ENCODE measurements around the gene ZBTB33. TPM values are rescaled to one million over a fixed set of nuclear protein-coding genes. Genes with fewer than 3 reads are reported as not detected.
A peak's percentile ranks its signal among the peaks of the same experiment; 100 is the strongest.

The ZBTB33 gene
- total RNA-seq, 1 donor from 2014 or later = 45.6 TPM

DNA sequence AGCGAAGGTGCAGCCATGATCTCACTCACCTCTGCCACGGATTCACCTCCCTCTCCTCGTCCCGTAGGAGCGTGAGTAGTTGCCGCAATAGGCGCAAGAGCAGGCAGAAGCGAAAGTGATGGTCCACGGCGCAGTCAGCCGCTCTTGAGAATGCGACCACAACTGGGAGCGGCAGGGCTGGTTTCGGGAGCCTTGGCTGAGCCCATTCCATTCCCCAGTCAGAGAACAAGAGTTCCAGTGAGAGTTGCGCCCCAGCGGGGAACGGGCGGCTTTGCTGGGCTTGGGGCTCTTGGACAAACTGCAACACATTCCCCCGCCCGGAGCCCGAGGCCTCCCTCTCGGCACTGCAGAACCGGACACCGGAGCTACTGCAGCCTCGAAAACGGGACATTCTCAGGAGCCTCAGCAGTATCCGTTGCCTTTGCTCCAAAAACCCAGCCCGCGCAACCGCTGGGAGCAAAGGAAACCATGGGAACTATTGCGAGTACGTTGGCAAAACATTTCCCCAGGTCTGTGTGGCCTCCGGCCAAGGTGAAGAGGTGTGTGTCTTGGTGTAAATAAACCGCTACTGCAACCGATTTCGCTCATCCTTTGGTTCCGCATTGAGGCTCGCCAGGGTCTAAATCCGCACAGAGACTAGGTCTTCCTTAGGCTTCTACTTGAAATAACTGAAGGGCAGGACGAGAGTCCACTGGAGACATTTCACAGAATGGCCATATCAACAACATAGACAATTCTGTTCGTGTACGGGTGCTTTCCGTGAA, 5.7 kb upstream of the ZBTB33 start:
- Mint-ChIP-seq H3K36me3 (no peaks in the 10 kb centered on the region), H3K4me1 (peaks cover 6% of the 10 kb centered on the region), H3K9me3 (no peaks in the 10 kb centered on the region), H3K27me3 (ENCODE audit: insufficient read depth, low read depth) (no peaks in the 10 kb centered on the region), H3K4me3 (peak overlapping the region; percentile 91), H3K27ac (peak overlapping the region; percentile 74)
- Histone ChIP-seq H3K9ac (peak overlapping the region; percentile 33), H3K4me2 (peak overlapping the region; percentile 64), H2AFZ (replicated peaks) (peak overlapping the region; percentile 97), H3F3A (ENCODE audit: low read depth) (peaks cover 7% of the 10 kb centered on the region), H3K4me3 (peak overlapping the region; percentile 66), H3K4me1 (no peaks in the 10 kb centered on the region), H3K36me3 (no peaks in the 10 kb centered on the region), H3K79me2 (ENCODE audit: low read depth) (peaks cover 15% of the 10 kb centered on the region), H3K27ac (no peak overlapping the region), H3K9me3 (ENCODE audit: low read depth) (no peaks in the 10 kb centered on the region), H4K20me1 (ENCODE audit: low read depth) (no peaks in the 10 kb centered on the region), H3K27me3 (peaks cover 45% of the 10 kb centered on the region)
- peak; percentile 68 for DNase-seq (ENCODE audit: low spot score)
- TF ChIP-seq EZH2phosphoT487 (IDR thresholded peaks at IDR 0.05) (no peak), EZH2 (IDR thresholded peaks at IDR 0.05) (no peak)
- TF ChIP-seq, protein P1, sequence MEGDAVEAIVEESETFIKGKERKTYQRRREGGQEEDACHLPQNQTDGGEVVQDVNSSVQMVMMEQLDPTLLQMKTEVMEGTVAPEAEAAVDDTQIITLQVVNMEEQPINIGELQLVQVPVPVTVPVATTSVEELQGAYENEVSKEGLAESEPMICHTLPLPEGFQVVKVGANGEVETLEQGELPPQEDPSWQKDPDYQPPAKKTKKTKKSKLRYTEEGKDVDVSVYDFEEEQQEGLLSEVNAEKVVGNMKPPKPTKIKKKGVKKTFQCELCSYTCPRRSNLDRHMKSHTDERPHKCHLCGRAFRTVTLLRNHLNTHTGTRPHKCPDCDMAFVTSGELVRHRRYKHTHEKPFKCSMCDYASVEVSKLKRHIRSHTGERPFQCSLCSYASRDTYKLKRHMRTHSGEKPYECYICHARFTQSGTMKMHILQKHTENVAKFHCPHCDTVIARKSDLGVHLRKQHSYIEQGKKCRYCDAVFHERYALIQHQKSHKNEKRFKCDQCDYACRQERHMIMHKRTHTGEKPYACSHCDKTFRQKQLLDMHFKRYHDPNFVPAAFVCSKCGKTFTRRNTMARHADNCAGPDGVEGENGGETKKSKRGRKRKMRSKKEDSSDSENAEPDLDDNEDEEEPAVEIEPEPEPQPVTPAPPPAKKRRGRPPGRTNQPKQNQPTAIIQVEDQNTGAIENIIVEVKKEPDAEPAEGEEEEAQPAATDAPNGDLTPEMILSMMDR (IDR thresholded peaks at IDR 0.05) = no peak

DNA sequence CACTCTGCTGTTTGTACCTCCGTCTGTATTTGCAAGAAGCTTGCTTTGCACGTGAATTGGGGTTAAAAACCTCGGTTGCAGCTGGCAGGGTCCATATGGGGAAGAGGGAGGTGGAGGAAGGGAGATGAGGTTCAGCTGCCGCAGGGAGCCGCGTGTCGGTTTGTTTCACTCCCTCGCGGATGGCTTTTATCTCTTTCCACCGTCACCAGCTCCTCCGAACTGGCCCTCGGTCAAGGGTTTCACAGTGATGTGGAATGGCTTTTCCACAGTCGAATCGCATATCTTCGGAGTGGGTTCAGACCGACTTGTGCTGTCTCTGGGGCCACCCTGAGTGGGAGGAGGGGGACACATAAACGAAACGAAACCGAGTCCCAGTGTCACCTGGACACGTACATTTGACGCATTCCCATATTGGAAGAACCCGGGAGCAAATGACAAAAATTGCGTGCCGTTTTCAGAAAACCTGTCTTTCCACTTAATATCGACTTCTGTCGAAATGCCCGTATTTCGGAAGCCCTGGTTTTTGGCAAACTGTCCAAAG, 929 bp downstream of the ZBTB33 start:
- Histone ChIP-seq H3K9ac (peak overlapping the region; percentile 75), H3K4me2 (peak overlapping the region; percentile 87), H3K9me3 (ENCODE audit: low read depth) (no peaks in the 10 kb centered on the region), H3K4me3 (peak overlapping the region; percentile 66), H3F3A (ENCODE audit: low read depth) (no peaks in the 10 kb centered on the region), H3K36me3 (no peaks in the 10 kb centered on the region), H3K4me1 (peaks cover 4% of the 10 kb centered on the region), H3K27ac (no peak overlapping the region), H2AFZ (replicated peaks) (no peak overlapping the region), H3K27me3 (peaks cover 37% of the 10 kb centered on the region), H4K20me1 (ENCODE audit: low read depth) (peaks cover 17% of the 10 kb centered on the region), H3K79me2 (ENCODE audit: low read depth) (peaks cover 25% of the 10 kb centered on the region)
- Mint-ChIP-seq H3K9me3 (peaks cover 2% of the 10 kb centered on the region), H3K4me1 (peaks cover 5% of the 10 kb centered on the region), H3K36me3 (peaks cover 10% of the 10 kb centered on the region), H3K27ac (peak overlapping the region; percentile 82), H3K27me3 (ENCODE audit: insufficient read depth, low read depth) (peaks cover 2% of the 10 kb centered on the region), H3K4me3 (peak overlapping the region; percentile 96)
- DNase-seq (ENCODE audit: low spot score) = peak; percentile 30
- TF ChIP-seq EZH2phosphoT487 (IDR thresholded peaks at IDR 0.05) = no peak
- no peak for TF ChIP-seq EZH2 (IDR thresholded peaks at IDR 0.05)
- TF ChIP-seq, protein P1 (IDR thresholded peaks at IDR 0.05) = no peak

DNA sequence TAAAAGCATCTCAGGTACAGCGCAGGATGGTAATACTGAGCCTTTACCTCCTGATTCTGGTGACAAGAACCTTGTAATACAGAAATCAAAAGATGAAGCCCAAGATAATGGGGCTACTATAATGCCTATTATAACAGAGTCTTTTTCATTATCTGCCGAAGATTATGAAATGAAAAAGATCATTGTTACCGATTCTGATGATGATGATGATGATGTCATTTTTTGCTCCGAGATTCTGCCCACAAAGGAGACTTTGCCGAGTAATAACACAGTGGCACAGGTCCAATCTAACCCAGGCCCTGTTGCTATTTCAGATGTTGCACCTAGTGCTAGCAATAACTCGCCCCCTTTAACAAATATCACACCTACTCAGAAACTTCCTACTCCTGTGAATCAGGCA, 3.2 kb downstream of the ZBTB33 start:
- Mint-ChIP-seq H3K9me3 (peaks cover 2% of the 10 kb centered on the region), H3K27me3 (ENCODE audit: insufficient read depth, low read depth) (peaks cover 2% of the 10 kb centered on the region), H3K36me3 (peaks cover 10% of the 10 kb centered on the region), H3K4me1 (peaks cover 5% of the 10 kb centered on the region), H3K4me3 (no peak overlapping the region), H3K27ac (no peak overlapping the region)
- DNase-seq (ENCODE audit: low spot score) = no peak
- H3K27ac ChIP-seq = no peak overlapping the region
- peaks cover 4% of the 10 kb centered on the region for H3K4me1 ChIP-seq
- H3K9me3 ChIP-seq (ENCODE audit: low read depth) = no peaks in the 10 kb centered on the region
- no peaks in the 10 kb centered on the region for H3F3A ChIP-seq (ENCODE audit: low read depth)
- H3K9ac ChIP-seq = no peak overlapping the region
- no peak overlapping the region for H2AFZ ChIP-seq (replicated peaks)
- no peak overlapping the region for H3K4me2 ChIP-seq
- no peak overlapping the region for H3K4me3 ChIP-seq
- peaks cover 17% of the 10 kb centered on the region for H4K20me1 ChIP-seq (ENCODE audit: low read depth)
- no peak for TF ChIP-seq EZH2 (IDR thresholded peaks at IDR 0.05)
- TF ChIP-seq EZH2phosphoT487 (IDR thresholded peaks at IDR 0.05) = no peak
- TF ChIP-seq, protein P1 (IDR thresholded peaks at IDR 0.05) = no peak
- peaks cover 25% of the 10 kb centered on the region for H3K79me2 ChIP-seq (ENCODE audit: low read depth)
- no peaks in the 10 kb centered on the region for H3K36me3 ChIP-seq
- peaks cover 15% of the 10 kb centered on the region for H3K27me3 ChIP-seq
